ENCODE data around the gene KDSR.
A peak's percentile ranks its signal among the peaks of the same experiment; 100 is the strongest.
"Not testable (repeated sequence)": the region's sequence is repeated elsewhere in the genome, so short reads cannot be mapped to it uniquely, and the experiment has no call there.

Gene KDSR

DNA sequence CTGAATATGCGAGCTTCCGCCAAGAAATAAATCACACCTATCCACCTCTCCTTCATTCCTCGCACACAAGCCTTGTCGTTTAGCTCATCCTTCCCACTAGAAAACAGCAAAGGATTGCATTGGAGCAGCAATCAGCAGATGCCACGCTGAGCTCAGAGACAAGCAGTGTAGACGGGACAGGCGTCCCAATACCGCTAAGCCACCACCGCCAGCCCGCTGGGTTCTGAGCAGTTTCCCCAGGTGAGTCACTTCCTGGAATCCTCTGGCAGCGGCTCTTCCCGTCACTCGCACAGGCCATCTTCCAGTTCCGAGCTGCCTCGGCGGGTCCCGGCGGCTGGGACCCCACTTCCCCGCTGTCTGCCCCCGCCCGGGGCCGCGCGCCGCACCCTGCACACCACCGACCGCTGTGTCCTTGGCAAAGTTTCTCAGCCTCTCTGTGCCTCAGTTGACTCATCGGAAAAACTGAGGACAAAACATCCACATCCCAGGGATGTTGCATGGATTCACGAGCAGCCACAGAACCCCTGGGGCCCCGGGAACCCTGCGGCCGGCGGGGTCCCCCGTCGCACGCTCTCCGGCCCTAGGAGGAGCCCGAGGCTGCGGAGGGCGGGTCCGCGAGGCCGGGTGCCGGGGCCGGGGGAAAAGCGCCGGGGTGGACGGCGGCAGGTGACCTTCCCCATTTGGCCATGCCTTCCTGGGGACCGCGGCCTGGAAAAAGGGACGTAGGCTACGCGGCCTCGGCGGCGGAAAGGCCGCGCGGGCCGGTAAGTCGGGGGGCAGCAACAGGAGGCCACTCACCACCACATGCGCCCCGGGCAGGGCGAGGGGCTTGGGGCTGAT, 573 bp downstream of the KDSR start:
- DNase-seq (ENCODE audit: low read depth in 2 of 2) = peak; percentile 38 to 50

DNA sequence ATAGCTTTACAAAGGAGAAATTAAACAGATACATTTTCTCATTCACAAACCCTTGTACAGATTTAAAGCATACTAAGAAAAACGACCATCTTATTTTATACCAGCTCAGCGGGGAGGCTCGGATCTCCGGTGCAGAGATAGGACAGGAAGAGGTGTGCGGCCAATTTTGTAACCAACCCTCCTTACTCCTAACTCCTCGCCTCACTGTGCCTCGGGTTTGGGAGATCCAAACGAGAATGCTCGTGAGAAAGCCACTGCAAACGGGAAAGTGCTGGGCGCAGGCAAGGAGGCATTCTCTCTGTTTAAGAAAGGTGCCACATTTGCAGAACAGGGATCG, 1.2 kb downstream of the KDSR start:
- no peak for DNase-seq (ENCODE audit: low read depth in 2 of 2)

DNA sequence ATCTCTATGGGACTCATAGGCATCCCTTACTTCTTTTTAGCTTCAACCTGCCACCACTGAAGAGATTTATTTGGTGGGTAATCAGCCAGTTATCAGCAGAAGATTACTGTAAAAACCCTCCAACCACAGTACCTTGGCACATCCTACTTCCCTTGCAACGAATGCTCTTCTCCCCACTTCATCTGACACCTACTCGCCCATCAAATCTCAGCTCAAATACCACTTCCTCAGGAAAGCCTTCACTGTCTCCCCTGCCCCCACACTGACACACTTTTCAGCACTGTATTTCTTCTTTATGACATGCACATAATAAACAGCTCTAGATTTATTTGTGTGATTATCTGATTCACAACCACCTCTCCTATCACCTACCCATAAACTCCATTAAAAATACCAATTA, 3.1 kb downstream of the KDSR start:
- DNase-seq (ENCODE audit: low read depth in 2 of 2) = peak in 1 of 2 donors; percentile 22

DNA sequence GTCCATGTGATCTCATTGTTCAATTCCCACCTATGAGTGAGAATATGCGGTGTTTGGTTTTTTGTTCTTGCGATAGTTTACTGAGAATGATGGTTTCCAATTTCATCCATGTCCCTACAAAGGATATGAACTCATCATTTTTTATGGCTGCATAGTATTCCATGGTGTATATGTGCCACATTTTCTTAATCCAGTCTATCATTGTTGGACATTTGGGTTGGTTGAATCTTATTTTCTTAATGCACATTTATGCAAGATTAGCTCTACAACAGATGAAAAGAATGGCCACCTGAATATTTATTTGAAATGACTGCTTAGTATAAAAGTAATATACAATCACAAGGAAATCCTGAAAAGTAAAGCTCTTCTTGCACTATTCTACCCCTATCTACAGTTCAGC, 3.6 kb downstream of the KDSR start:
- not testable (repeated sequence) for DNase-seq (ENCODE audit: low read depth in 2 of 2)

DNA sequence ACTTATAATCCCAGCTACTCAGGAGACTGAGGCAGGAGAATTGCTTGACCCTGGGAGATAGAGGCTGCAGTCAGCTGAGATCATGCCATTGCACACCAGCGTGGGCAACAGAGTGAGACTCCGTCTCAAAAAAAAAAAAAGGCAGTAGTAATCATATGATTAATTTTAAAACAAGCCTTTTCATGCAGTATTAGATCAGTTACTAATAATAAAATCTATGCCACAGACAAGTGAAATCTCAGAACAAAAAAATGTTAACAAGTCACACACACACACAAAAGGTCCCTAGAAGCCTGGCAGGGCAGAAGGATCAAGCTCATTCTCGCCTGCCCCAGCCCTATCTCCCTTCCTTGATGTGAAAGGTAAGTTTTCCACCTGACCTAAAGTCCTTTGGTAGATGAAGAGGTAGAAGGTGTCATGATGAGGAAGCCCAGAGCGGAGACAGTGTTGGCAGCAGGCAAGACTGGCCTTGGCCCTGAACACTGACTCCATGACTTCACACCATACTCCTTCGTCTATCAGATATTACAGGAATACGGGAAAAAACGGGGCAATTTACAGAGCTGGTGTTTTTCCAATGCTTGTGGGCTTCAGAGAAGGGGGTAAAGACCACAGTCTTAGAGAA, 10.6 kb downstream of the KDSR start:
- no peak for DNase-seq (ENCODE audit: low read depth in 2 of 2)

DNA sequence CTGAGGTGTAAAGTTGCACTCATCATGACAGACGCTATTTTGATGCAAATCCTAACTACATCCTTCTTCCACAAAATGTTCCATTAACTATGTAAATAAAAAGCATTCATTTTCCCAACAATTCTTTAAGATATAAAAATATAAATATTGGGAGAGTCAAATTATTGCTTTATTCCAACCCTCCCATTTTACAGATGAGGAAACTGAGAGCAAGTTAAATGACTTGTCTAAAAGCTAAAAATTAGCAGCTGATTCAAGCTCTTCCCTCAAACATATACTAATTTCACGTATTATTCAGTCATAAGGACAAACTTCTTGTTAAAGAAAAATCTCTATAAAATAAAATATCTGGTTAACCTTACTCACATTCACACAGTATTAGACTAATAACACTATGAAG, 16.8 kb downstream of the KDSR start:
- DNase-seq (ENCODE audit: low read depth in 2 of 2) = no peak

DNA sequence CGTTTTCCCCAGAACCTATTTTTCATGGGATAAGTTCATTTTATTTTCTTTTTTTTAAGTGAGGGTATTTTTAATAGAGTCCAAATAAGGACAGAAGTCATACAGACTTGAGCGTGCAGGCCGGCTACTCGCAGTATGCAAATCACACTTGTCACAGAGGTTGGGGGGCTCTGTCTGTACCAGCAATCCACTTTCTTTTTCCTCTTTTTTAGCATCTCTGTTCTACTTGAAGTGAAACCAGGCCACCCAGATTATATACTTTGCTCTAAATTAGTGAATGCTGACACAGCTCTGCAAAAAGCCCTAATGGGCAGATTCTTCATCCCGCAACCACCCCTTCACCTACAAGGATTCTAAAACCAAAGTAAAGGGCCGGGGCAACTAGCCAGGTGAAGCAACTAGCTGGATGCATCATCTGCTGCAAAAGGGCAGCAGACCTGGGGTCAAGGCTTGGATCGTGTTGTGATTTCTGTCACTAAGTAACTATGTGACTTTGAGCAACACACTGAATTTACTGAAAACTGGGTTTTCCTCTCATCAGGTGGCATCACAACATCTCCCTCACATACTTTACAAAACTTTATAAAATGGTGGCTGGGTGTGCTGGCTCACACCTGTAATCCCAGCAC, 18.4 kb downstream of the KDSR start:
- no peak for DNase-seq (ENCODE audit: low read depth in 2 of 2)

DNA sequence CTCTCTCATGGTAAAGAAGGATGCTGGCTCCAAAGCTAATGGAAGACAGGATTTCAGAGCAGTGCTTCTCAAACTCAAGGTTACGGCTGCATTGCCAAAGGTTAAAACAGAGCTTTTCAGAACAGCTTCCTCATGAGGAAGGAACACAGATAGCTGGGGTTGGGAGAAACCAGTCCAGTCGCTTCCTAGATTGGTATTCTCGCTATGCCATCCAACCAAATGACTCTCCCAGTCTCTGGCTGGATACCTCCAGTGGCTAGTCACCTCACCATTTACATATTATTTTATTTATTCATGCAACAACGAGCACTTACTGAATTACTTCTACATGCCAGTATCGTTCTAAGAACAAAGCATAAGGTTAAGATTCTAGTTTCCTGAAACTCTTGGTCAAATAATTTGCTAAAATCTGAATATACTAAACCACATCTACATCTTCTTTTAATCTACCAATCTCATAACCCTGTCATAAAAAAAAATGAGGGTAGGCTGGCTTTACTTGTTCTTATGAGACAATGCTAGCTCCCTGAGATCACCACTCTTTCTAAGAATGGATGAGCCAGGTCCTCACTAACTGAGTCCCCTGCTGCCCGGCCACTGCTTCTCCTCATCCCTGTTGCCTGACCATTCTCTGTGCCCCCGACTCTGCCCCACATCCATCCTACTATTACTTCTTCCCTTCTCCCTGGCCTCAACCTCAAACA, 20.4 kb downstream of the KDSR start:
- DNase-seq (ENCODE audit: low read depth in 2 of 2) = no peak

DNA sequence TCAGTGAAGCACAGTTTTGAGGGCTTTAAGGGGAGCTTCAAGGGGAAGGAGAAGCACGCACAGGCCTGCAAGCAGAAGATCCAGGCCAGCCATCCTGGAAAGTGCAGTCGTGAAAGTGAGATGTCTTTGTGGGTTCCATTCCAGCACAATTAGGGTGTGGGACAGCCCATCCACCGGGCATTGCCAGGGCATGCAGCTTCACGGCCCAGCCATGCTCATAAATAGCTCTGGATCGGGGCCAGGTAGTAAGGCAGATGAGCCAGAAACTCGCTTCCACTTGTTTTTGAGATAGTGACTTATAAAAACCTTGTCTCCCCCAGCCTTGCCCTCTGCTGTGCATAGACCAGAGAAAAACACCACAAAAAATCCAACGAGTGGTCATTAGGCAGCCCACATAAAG, 21.0 kb downstream of the KDSR start:
- DNase-seq (ENCODE audit: low read depth in 2 of 2) = no peak

DNA sequence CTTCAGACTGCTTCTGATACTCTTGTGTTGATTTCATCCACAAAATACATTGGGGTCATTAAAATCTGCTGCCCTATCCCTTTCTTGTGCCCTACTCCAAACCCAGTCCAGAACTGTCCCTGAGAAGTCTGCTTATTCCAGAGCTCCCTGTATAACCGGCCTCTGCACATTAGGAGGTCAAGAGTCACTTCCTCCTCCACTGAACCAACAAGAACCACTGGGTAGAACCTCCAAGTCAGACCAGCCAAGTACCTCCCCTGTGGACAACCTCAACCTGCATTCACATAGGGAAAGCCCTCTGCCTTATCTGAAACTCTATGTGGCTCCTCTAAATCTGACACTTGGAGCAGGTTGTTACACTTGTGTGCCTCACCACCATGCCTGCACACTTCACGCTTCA, 22.1 kb downstream of the KDSR start:
- DNase-seq (ENCODE audit: low read depth in 2 of 2) = no peak

DNA sequence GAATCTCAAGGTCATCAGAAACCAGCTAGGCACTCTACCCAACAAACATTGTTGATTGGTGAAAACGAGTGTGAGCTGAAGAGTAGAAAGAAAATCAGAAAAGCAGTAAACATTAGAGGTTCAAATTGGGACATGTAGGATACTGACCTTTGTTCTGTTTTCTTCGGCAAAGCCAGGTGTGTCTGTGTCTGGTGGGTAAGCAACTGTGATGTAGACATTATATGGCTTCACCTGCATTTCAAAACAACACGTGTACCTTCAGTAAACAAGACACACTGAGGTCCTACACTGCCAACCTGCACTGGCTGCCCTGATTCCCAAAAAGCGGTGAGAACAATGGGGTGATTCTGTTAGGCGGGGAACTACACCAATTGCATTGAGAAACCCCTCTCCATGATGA, 22.7 kb downstream of the KDSR start:
- DNase-seq (ENCODE audit: low read depth in 2 of 2) = no peak

DNA sequence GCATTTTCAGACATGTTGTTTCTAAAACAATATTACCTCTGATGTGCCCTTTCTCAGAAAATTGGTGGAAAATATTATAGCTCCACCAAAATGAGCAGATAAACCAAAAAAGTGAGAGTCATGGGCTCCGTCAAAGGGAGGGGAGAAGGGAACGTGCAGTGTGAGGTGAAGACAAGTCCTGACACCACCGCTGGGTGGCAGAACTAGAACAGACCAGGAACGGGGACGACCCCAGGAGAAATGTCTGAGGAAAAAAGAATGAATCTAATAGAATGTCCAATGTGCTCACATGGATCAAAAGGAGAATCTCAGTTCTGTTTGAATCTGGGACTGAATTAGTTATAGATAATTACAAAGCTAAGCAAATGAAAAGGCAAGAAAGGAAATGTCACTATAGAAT, 24.8 kb downstream of the KDSR start:
- DNase-seq (ENCODE audit: low read depth in 2 of 2) = no peak

DNA sequence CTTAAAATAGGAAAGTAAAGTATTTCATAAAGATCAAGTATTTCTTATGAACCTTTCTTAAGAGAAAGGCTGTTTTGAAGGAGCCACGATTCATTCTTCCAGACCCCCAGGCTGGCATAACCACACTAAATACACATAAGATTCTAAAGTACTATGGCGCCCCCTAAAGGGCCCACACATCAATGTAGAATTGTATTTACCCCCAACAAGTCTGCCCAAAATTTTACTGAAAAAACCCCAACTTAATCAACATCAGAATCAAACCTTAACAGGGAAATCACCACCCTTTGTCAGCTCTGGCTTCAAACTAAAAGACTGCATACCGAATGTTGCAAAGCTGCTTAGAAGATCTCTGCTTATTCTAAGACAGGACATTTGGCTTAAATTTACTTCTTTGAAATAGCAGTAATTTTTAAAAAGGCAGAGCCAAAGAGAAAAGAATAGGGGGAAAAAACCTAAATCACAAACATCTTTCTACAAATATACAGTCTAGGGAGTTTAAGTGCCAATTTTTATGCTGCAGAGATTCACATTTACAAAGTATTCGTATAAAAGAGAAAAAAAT, 27.0 kb downstream of the KDSR start:
- no peak for DNase-seq (ENCODE audit: low read depth in 2 of 2)

DNA sequence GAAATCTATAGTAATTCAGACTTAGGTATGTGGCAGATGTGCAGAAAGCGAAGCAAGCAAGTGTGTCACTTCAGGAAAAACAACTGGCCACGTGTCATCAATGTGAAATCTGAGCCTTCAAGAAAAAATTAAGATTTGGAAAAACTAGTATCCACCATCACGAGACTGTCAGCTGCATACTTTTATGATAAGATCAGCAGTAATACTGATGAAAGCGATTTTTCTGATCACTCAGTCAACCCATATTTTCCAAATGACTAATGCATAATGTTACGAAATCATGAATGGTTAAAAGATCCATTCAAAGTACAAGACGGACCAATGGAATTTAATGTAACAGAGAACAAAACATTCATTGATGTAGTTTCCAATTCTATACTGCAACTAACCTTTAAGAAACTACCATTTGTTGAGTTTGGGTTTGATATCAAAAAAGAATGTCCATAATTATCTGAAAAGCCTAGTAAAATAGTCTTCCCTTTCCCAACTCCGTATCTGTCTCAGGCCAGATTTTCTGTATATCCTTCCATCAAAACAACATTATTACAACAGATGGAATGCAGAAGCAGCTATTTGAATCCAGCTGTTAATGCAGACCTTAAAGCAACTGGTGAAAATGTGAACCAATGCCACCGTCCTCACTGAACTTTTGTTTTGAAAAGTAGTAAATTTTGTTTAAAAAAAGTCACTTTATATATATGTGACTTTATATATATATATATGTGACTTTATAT, 30.5 kb downstream of the KDSR start:
- no peak for DNase-seq (ENCODE audit: low read depth in 2 of 2)

DNA sequence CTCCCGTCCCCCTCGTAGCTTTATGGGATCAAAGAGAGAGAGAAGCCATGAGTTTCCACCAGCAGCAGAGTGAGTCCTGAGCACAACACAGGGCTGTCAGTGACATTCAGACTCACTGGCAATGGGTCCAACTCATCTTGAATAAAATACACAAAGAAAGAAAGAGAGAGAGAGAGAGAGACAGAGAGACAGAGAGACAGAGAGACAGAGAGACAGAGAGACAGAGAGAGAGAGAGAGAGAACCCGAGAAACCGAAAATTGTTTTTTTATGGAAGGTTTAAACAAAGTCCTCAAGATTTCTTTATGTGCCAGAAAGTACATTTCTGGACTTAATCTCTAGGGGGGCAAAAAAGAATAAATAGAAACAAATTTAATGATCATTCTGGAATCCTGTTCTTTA, 35.9 kb downstream of the KDSR start:
- DNase-seq (ENCODE audit: low read depth in 2 of 2) = no peak

DNA sequence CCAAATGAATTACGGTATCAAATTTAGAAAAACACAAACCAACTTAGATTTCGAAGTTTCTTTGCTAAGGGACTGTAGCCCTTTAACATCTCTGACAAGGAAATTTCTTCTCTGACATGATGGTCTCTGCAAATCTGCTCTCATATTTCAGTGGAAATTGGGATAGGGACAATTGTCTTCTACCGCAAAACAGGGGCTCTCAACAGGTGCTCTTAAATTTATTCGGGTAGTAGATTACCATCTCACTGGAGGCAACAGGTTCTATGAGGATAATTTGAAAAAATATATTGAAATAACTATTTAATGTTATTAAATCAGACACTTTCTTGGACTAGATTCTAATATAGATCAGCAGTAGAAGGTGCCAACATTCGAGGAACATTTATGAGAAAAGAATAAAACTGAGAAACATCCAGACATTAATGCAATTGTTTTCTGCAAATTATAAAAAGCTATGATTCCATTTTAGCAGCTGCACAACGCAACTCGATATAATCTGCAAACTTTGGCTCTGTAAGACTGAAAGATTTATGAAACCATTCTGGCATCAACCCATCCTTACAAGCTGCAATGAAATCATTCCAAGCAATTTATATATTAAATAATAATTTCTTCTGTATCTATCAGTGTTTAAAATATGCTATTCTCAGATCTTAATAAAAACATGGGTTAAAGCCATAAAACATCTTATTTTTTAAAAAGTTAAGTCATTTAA, 37.4 kb downstream of the KDSR start:
- no peak for DNase-seq (ENCODE audit: low read depth in 2 of 2)

DNA sequence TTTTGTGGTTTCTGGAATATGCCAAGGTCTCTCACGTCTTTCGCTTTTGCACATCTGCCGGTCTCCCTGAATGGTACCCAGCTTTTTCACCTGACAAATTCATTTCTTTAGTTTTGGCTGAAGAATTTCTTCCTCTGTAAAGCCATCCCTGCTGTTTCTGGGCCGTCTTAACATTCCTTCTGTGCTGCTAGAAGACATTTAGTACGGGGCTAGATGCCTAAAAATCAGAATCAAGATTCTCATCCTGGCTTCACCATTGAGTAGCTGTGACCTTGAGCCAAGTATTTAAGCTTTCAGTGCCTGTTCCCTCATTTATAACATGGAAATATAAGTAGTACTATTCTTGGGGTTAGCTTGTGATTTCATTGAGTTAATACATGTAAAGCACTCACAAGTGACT, 41.0 kb downstream of the KDSR start:
- no peak for DNase-seq (ENCODE audit: low read depth in 2 of 2)

DNA sequence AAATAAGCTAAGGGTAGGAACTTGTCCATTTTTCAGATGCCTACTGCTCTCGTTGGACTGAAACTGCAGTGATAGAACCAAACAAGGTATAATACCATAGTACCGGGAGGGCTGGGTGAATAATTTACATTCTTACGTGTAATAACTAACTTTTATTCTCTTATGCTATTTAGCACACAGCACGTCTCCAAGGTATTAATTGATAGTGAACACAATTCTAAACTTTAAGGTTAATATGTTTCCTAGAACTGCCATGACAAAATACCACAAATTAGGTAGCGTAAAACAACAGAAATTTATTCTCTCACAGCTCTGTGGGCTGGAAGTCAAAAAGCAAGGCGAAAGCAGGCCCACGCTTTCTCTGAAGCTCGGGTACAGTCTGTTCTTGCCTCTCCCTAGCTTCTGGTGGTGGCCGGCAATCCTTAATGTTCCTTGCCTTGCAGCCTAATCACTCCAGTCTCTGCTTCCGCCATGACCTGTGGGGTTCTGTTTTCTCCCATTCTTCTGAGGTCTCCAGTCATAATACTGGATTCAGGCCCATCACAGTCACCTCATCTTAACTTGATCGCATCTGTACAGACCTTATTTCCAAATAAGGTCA, 41.8 kb downstream of the KDSR start:
- no peak for DNase-seq (ENCODE audit: low read depth in 2 of 2)

DNA sequence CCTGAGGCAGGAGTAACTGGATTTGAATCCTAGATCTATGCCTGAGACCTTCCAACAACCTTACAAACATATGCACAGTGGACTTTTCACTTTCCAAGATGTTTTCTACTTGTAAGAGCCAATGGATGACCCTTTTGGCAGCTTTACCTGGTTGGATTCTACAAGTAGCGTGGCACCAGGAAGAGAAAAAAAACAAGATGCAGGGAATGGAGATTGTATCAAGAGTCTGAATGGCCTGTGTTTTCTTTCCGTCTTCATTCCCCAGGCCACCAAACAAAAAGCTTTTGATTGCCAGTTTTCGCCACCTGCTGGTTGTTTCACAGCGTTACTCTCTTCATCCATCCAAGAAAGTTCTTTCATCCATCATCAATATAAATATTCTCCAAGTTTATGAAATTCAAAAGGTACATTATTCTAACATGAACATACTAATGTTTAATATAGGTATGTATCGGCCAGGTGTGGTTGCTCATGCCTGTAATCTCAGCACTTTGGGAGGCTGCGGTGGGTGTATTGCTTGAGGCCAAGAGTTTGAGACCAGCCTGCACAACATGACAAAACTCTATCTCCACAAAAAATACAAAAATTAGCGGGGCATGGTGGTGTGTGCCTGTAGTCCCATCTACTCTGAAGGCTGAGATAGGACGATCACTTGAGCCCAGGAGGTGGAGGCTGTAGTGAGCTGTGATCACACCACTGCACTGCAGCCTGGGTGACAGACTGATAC, 43.9 kb downstream of the KDSR start:
- DNase-seq (ENCODE audit: low read depth in 2 of 2) = peak in 1 of 2 donors; percentile 33

DNA sequence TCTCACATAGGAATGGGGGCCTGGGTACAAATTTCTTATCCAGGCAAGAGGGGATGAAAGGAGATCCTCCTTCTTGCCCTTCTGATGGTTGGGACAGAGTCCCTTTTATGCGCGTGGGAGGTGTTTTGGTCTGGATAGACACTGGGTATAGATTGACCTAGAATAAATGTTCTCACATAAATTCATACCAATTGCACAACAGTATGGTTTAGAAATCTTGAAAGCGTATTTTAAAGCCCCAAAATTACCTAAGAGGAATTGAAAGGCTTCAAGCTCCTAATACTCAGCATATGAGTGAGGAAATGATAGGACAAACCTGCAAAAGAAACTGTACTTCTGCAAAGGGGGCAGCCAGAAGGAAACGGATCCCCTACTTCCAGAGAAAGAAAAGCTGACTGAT, 44.8 kb downstream of the KDSR start:
- DNase-seq (ENCODE audit: low read depth in 2 of 2) = no peak
